A549 (cell line): ENCODE results near the gene CELF2.

Experiments used
- ATOH8 ChIP-seq: fragments of 250-450 bp; sonication (Bioruptor Pico); IDR thresholded peaks from 2 replicates; pipeline ENCODE4 v1.5.0; 2020; ENCODE audit warnings: low read depth, mild to moderate bottlenecking, moderate library complexity
- CBX8 ChIP-seq: fragments of 200-600 bp; sonication (generic); IDR thresholded peaks from 2 replicates; pipeline ENCODE4 v1.6.1; 2016
- CEBPB ChIP-seq, 2 experiments: fragments of >200 bp in 1 of 2; sonication (Bioruptor Twin) in 1 of 2; formaldehyde crosslinking in 1 of 2; IDR thresholded peaks; 2 replicates each; pipeline ENCODE4 v1.6.1; 2012 to 2016
- EP300 ChIP-seq, 2 experiments: fragments of >200 bp; sonication (Bioruptor Twin); formaldehyde crosslinking; IDR thresholded peaks; 2 replicates in 1 of 2; 3 replicates in 1 of 2; pipeline ENCODE4 v1.6.1; 2016 to 2017
- FOSL2 ChIP-seq, 2 experiments: fragments of 450-650 bp in 1 of 2; fragments of >200 bp in 1 of 2; sonication (Bioruptor Twin) in 1 of 2; formaldehyde crosslinking; IDR thresholded peaks; 2 replicates each; pipeline versions ENCODE4 v1.5.0 to v1.6.1; 2016 to 2020; ENCODE audit warnings: mild to moderate bottlenecking in 1 of 2, moderate library complexity in 1 of 2
- POLR2A ChIP-seq: IDR thresholded peaks from 2 replicates; pipeline ENCODE4 v1.6.1; 2012; ENCODE audit warnings: mild to moderate bottlenecking, low read length
- RARB ChIP-seq: fragments of 250-450 bp; sonication (Bioruptor Pico); IDR thresholded peaks from 2 replicates; pipeline ENCODE4 v1.8.0; 2021; ENCODE audit warnings: mild to moderate bottlenecking, moderate library complexity
- RFX5 ChIP-seq: fragments of 450-650 bp; IDR thresholded peaks from 2 replicates; pipeline ENCODE4 v1.7.1; 2014; ENCODE audit warnings: antibody characterized with exemption, mild to moderate bottlenecking, moderate library complexity
- RNF2 ChIP-seq: fragments of 200-600 bp; sonication (generic); IDR thresholded peaks from 2 replicates; pipeline ENCODE4 v1.6.1; 2016; ENCODE audit warnings: low read depth, mild to moderate bottlenecking, antibody characterized with exemption, moderate library complexity, borderline replicate concordance
- ZC3H11A ChIP-seq: fragments of 450-650 bp; IDR thresholded peaks from 2 replicates; pipeline ENCODE4 v1.6.1; 2014; ENCODE audit warnings: antibody characterized with exemption, mild to moderate bottlenecking
- TF ChIP-seq, protein P1 (sequence below): fragments of >200 bp; sonication (Bioruptor Twin); formaldehyde crosslinking; IDR thresholded peaks from 3 replicates; pipeline ENCODE4 v1.5.1; 2016
- TF ChIP-seq, protein P2 (sequence below): fragments of 200-600 bp; sonication (generic); IDR thresholded peaks from 2 replicates; pipeline ENCODE4 v1.6.1; 2016; ENCODE audit warnings: antibody characterized with exemption, mild to moderate bottlenecking, moderate library complexity

GRCh38 chr10:11156480-11156879, 138.8 kb downstream of the CELF2 start:
- TF ChIP-seq CEBPB (IDR thresholded peaks at IDR 0.05) (no peak), POLR2A (no peak), RARB (no peak), CBX8 (no peak), ZC3H11A (no peak), EP300 (IDR thresholded peaks at IDR 0.05) (no peak), FOSL2 (IDR thresholded peaks at IDR 0.05) (no peak), FOSL2 (CRISPR knock-in tag; IDR thresholded peaks at IDR 0.05) (no peak), ATOH8 (CRISPR knock-in tag) (no peak), RFX5 (no peak), RNF2 (no peak)
- TF ChIP-seq, protein P1, sequence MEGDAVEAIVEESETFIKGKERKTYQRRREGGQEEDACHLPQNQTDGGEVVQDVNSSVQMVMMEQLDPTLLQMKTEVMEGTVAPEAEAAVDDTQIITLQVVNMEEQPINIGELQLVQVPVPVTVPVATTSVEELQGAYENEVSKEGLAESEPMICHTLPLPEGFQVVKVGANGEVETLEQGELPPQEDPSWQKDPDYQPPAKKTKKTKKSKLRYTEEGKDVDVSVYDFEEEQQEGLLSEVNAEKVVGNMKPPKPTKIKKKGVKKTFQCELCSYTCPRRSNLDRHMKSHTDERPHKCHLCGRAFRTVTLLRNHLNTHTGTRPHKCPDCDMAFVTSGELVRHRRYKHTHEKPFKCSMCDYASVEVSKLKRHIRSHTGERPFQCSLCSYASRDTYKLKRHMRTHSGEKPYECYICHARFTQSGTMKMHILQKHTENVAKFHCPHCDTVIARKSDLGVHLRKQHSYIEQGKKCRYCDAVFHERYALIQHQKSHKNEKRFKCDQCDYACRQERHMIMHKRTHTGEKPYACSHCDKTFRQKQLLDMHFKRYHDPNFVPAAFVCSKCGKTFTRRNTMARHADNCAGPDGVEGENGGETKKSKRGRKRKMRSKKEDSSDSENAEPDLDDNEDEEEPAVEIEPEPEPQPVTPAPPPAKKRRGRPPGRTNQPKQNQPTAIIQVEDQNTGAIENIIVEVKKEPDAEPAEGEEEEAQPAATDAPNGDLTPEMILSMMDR = no peak
- TF ChIP-seq, protein P2, sequence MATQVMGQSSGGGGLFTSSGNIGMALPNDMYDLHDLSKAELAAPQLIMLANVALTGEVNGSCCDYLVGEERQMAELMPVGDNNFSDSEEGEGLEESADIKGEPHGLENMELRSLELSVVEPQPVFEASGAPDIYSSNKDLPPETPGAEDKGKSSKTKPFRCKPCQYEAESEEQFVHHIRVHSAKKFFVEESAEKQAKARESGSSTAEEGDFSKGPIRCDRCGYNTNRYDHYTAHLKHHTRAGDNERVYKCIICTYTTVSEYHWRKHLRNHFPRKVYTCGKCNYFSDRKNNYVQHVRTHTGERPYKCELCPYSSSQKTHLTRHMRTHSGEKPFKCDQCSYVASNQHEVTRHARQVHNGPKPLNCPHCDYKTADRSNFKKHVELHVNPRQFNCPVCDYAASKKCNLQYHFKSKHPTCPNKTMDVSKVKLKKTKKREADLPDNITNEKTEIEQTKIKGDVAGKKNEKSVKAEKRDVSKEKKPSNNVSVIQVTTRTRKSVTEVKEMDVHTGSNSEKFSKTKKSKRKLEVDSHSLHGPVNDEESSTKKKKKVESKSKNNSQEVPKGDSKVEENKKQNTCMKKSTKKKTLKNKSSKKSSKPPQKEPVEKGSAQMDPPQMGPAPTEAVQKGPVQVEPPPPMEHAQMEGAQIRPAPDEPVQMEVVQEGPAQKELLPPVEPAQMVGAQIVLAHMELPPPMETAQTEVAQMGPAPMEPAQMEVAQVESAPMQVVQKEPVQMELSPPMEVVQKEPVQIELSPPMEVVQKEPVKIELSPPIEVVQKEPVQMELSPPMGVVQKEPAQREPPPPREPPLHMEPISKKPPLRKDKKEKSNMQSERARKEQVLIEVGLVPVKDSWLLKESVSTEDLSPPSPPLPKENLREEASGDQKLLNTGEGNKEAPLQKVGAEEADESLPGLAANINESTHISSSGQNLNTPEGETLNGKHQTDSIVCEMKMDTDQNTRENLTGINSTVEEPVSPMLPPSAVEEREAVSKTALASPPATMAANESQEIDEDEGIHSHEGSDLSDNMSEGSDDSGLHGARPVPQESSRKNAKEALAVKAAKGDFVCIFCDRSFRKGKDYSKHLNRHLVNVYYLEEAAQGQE = no peak
